ENCODE data around the gene EXO1.

The EXO1 gene

GRCh38 chr1:241916196-241916595 lies 68.2 kb downstream of the EXO1 start:
- POLR2A ChIA-PET, result no interaction called here
- CTCF ChIA-PET, result no interaction called here
- DNase-seq (ENCODE audit: extremely low spot score), result no peak
- TF ChIP-seq SUZ12 (IDR thresholded peaks at IDR 0.05) (no peak), ARNT (IDR thresholded peaks at IDR 0.05) (no peak), PKNOX1 (IDR thresholded peaks at IDR 0.05) (no peak), ELF4 (IDR thresholded peaks at IDR 0.05) (no peak), ZNF384 (IDR thresholded peaks at IDR 0.05) (no peak), FOXA1 (IDR thresholded peaks at IDR 0.05) (no peak), NFRKB (IDR thresholded peaks at IDR 0.05) (no peak), FOXK2 (IDR thresholded peaks at IDR 0.05) (no peak)

GRCh38 chr1:241917487-241917886 lies 69.5 kb downstream of the EXO1 start:
- TF ChIP-seq LEF1 (IDR thresholded peaks at IDR 0.05; ENCODE audit: borderline replicate concordance), result no peak
- TF ChIP-seq FOXA1 (IDR thresholded peaks at IDR 0.05), result no peak
- TF ChIP-seq SP1 (IDR thresholded peaks at IDR 0.05), result no peak
- TF ChIP-seq PKNOX1 (IDR thresholded peaks at IDR 0.05), result no peak
- TF ChIP-seq ARNT (IDR thresholded peaks at IDR 0.05), result no peak
- TF ChIP-seq NFRKB (IDR thresholded peaks at IDR 0.05), result no peak
- TF ChIP-seq ZNF384 (IDR thresholded peaks at IDR 0.05), result no peak
- TF ChIP-seq BHLHE40 (IDR thresholded peaks at IDR 0.05; ENCODE audit: borderline replicate concordance), result no peak
- no peak for TF ChIP-seq FOXK2 (IDR thresholded peaks at IDR 0.05)
- TF ChIP-seq L3MBTL2 (conservative IDR thresholded peaks at IDR 0.05), result no peak
- DNase-seq (ENCODE audit: extremely low spot score), result no peak
- CTCF ChIA-PET, result interaction anchor here (1.0 kb wide), 1 partner anchor 68 kb away, joined by 3 read pairs; no protein-coding TSS in a partner anchor
- POLR2A ChIA-PET, result no interaction called here

GRCh38 chr1:241918879-241919278 lies 70.9 kb downstream of the EXO1 start:
- CTCF ChIA-PET, result no interaction called here
- POLR2A ChIA-PET, result no interaction called here
- TF ChIP-seq TARDBP (IDR thresholded peaks at IDR 0.05) (no peak), ZNF384 (IDR thresholded peaks at IDR 0.05) (no peak), L3MBTL2 (conservative IDR thresholded peaks at IDR 0.05) (no peak), ARNT (IDR thresholded peaks at IDR 0.05) (no peak)
- no peak for DNase-seq (ENCODE audit: extremely low spot score)

GRCh38 chr1:241924080-241924808 lies 76.2 kb downstream of the EXO1 start:
- TF ChIP-seq ELF4 (IDR thresholded peaks at IDR 0.05) (no peak), SUZ12 (IDR thresholded peaks at IDR 0.05) (no peak), NFRKB (IDR thresholded peaks at IDR 0.05) (no peak), L3MBTL2 (conservative IDR thresholded peaks at IDR 0.05) (no peak), FOXK2 (IDR thresholded peaks at IDR 0.05) (no peak), HDGF (IDR thresholded peaks at IDR 0.05; ENCODE audit: borderline replicate concordance) (no peak), ARNT (IDR thresholded peaks at IDR 0.05) (no peak)
- POLR2A ChIA-PET, result no interaction called here
- DNase-seq (ENCODE audit: extremely low spot score), result no peak
- CTCF ChIA-PET, result no interaction called here

GRCh38 chr1:241926141-241926540 lies 78.1 kb downstream of the EXO1 start:
- ChIA-PET POLR2A (no interaction called here), CTCF (no interaction called here)
- no peak for DNase-seq (ENCODE audit: extremely low spot score)
- TF ChIP-seq L3MBTL2 (conservative IDR thresholded peaks at IDR 0.05) (no peak), PKNOX1 (IDR thresholded peaks at IDR 0.05) (no peak), FOXK2 (IDR thresholded peaks at IDR 0.05) (no peak), NFRKB (IDR thresholded peaks at IDR 0.05) (no peak), ZNF384 (IDR thresholded peaks at IDR 0.05) (no peak), ELF4 (IDR thresholded peaks at IDR 0.05) (no peak), TARDBP (IDR thresholded peaks at IDR 0.05) (no peak), SP1 (IDR thresholded peaks at IDR 0.05) (no peak), ARNT (IDR thresholded peaks at IDR 0.05) (no peak), SUZ12 (IDR thresholded peaks at IDR 0.05) (no peak), FOXM1 (IDR thresholded peaks at IDR 0.05; ENCODE audit: borderline replicate concordance) (no peak), LEF1 (IDR thresholded peaks at IDR 0.05; ENCODE audit: borderline replicate concordance) (no peak), BHLHE40 (IDR thresholded peaks at IDR 0.05; ENCODE audit: borderline replicate concordance) (no peak), FOXA1 (IDR thresholded peaks at IDR 0.05) (no peak)

GRCh38 chr1:241927321-241927720 lies 79.3 kb downstream of the EXO1 start:
- ChIA-PET CTCF (no interaction called here), POLR2A (no interaction called here)
- no peak for DNase-seq (ENCODE audit: extremely low spot score)
- TF ChIP-seq FOXA1 (IDR thresholded peaks at IDR 0.05) (no peak), ELF4 (IDR thresholded peaks at IDR 0.05) (no peak), ARNT (IDR thresholded peaks at IDR 0.05) (no peak), SUZ12 (IDR thresholded peaks at IDR 0.05) (no peak), NFRKB (IDR thresholded peaks at IDR 0.05) (no peak), ZNF384 (IDR thresholded peaks at IDR 0.05) (no peak), PKNOX1 (IDR thresholded peaks at IDR 0.05) (no peak), L3MBTL2 (conservative IDR thresholded peaks at IDR 0.05) (no peak), FOXK2 (IDR thresholded peaks at IDR 0.05) (no peak), CTBP1 (IDR thresholded peaks at IDR 0.05; ENCODE audit: borderline replicate concordance) (no peak), TARDBP (IDR thresholded peaks at IDR 0.05) (no peak), BHLHE40 (IDR thresholded peaks at IDR 0.05; ENCODE audit: borderline replicate concordance) (no peak), HDGF (IDR thresholded peaks at IDR 0.05; ENCODE audit: borderline replicate concordance) (no peak), LEF1 (IDR thresholded peaks at IDR 0.05; ENCODE audit: borderline replicate concordance) (no peak), FOXM1 (IDR thresholded peaks at IDR 0.05; ENCODE audit: borderline replicate concordance) (no peak), SP1 (IDR thresholded peaks at IDR 0.05) (no peak)
